ENCODE measurements around the gene CCDC85C. TPM values are rescaled to one million over a fixed set of nuclear protein-coding genes. Genes with fewer than 3 reads are reported as not detected.

CCDC85C gene
- polyA plus RNA-seq (2011; rRNA removed) (8.6 and 11.8 TPM in 2 replicates), polyA minus RNA-seq (2011; rRNA and poly(A)+ RNA removed) (10.8 and 13.2 TPM in 2 replicates)

GRCh38 chr14:99603471-99604277 lies at the start of gene CCDC85C:
Gene CCDC85C (minus strand): TSS chr14:99604207. CDS start chr14:99603959, 248 bp downstream.
- Histone ChIP-seq H3K4me3 (ENCODE audit: low read depth, low read length) (peak within 1 kb of the TSS; percentile 77), H3K36me3 (ENCODE audit: control insufficient read depth, insufficient read depth, low read length) (no peaks in the 10 kb centered on the region), H3K27me3 (ENCODE audit: control insufficient read depth, insufficient read depth, low read length) (no peaks in the 10 kb centered on the region)
- TF ChIP-seq CTCF (IDR thresholded peaks at IDR 0.05; ENCODE audit: insufficient read depth, low read depth, low read length), result no peak
- ChIA-PET POLR2A (no interaction called here), CTCF (interaction anchor here (1.0 to 4.2 kb wide), 4 partner anchors 14 to 79 kb away, joined by 5 to 13 read pairs (median 6); no protein-coding TSS in a partner anchor)
- DNase-seq (ENCODE audit: low read depth), result no peak

- ChIA-PET POLR2A (no interaction called here), CTCF (no interaction called here)
- Histone ChIP-seq H3K36me3 (ENCODE audit: control insufficient read depth, insufficient read depth, low read length) (no peaks in the 10 kb centered on the region), H3K27me3 (ENCODE audit: control insufficient read depth, insufficient read depth, low read length) (no peaks in the 10 kb centered on the region; the same call in 1 of the 2 replicates), H3K4me3 (ENCODE audit: low read depth, low read length) (no peak overlapping the region)
- TF ChIP-seq CTCF (IDR thresholded peaks at IDR 0.05; ENCODE audit: insufficient read depth, low read depth, low read length), result no peak
- no peak for DNase-seq (ENCODE audit: low read depth)
These were observed 48.1 kb upstream of the CCDC85C start for GRCh38 chr14:99651953-99652746.

GRCh38 chr14:99650189-99650588 lies 46.2 kb upstream of the CCDC85C start:
- Histone ChIP-seq H3K4me3 (ENCODE audit: low read depth, low read length) (no peak overlapping the region), H3K27me3 (ENCODE audit: control insufficient read depth, insufficient read depth, low read length) (no peaks in the 10 kb centered on the region), H3K36me3 (ENCODE audit: control insufficient read depth, insufficient read depth, low read length) (no peaks in the 10 kb centered on the region)
- DNase-seq (ENCODE audit: low read depth), result no peak
- TF ChIP-seq CTCF (IDR thresholded peaks at IDR 0.05; ENCODE audit: insufficient read depth, low read depth, low read length), result no peak
- ChIA-PET CTCF (no interaction called here), POLR2A (no interaction called here)

GRCh38 chr14:99649643-99650042 lies 45.6 kb upstream of the CCDC85C start:
- TF ChIP-seq CTCF (IDR thresholded peaks at IDR 0.05; ENCODE audit: insufficient read depth, low read depth, low read length), result no peak
- no peak overlapping the region for H3K4me3 ChIP-seq (ENCODE audit: low read depth, low read length)
- ChIA-PET CTCF (no interaction called here), POLR2A (no interaction called here)
- no peaks in the 10 kb centered on the region for H3K27me3 ChIP-seq (ENCODE audit: control insufficient read depth, insufficient read depth, low read length)
- DNase-seq (ENCODE audit: low read depth), result no peak
- H3K36me3 ChIP-seq (ENCODE audit: control insufficient read depth, insufficient read depth, low read length), result no peaks in the 10 kb centered on the region

- ChIA-PET CTCF (no interaction called here), POLR2A (no interaction called here)
- no peak overlapping the region for H3K4me3 ChIP-seq (ENCODE audit: low read depth, low read length)
- H3K27me3 ChIP-seq (ENCODE audit: control insufficient read depth, insufficient read depth, low read length), result no peaks in the 10 kb centered on the region
- TF ChIP-seq CTCF (IDR thresholded peaks at IDR 0.05; ENCODE audit: insufficient read depth, low read depth, low read length), result no peak
- H3K36me3 ChIP-seq (ENCODE audit: control insufficient read depth, insufficient read depth, low read length), result no peaks in the 10 kb centered on the region
- DNase-seq (ENCODE audit: low read depth), result no peak
These were observed 45.2 kb upstream of the CCDC85C start for GRCh38 chr14:99649219-99649618.

Data from BJ (cell line).